GM18498 (cell line): ENCODE data around the gene SMYD2.
A peak's percentile ranks its signal among the peaks of the same experiment; 100 is the strongest.
"Not testable (repeated sequence)": the region's sequence is repeated elsewhere in the genome, so short reads cannot be mapped to it uniquely, and the experiment has no call there.

ENCODE experiments used
- ATAC-seq: cut with Tn5 transposase; IDR thresholded peaks from one replicate; pipeline ENCODE4 v1.9.1; 2021; ENCODE audit warnings: mild to moderate bottlenecking, moderate library complexity; ENCODE audit not compliant: unreplicated experiment

The SMYD2 gene

GRCh38 chr1:214271174-214271858 is 9.6 kb upstream of the SMYD2 start:
- ATAC-seq = no peak

GRCh38 chr1:214271995-214272731 is 8.8 kb upstream of the SMYD2 start:
- no peak for ATAC-seq

DNA sequence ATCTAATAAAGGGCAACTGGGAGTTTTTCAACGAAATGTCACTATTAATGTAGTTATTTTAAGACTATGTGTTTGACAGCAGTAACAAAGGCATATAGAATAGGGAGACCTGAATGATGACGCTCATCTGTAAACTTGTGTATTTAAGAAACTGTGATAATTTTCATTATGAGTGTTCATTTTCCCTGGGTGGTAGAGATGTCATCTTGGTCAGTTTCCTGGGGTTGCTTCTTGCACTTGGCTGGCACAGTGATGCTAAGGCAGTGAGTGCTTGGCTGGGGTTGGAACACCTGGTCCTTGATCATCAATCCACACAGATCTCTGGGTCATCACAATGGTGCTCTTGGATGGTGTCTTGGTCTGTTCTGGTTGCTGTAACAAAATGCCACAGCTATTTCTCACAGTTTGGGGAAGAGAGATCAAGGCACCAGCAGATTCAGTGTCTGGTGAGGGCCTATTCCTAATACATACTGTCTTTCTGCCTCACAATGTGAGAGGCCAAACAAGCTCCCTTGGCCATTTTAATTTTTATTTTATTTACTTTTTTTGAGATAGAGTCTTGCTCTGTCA is 7.9 kb upstream of the SMYD2 start:
- no peak for ATAC-seq

GRCh38 chr1:214275700-214276099 is 5.3 kb upstream of the SMYD2 start:
- not testable (repeated sequence) for ATAC-seq

DNA sequence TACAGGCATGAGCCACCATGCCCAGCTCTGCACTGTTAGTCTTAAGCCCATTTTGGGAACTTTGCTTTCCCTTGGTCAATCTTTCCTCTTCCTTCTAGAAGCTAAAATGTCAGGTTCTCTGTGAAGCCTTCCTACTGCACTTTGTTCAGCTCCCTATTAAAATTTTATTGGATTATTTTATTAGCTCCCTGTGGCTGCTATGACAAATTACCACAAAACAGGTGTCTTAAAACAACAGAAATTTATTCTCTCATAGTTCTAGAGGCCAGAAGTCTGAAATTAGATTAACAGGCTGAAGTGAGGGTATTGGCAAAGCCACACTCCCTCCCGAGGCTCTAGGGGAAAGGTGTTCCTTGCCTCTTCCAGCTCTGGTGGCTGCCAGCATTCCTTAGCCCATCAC is 4.2 kb upstream of the SMYD2 start:
- no peak for ATAC-seq

DNA sequence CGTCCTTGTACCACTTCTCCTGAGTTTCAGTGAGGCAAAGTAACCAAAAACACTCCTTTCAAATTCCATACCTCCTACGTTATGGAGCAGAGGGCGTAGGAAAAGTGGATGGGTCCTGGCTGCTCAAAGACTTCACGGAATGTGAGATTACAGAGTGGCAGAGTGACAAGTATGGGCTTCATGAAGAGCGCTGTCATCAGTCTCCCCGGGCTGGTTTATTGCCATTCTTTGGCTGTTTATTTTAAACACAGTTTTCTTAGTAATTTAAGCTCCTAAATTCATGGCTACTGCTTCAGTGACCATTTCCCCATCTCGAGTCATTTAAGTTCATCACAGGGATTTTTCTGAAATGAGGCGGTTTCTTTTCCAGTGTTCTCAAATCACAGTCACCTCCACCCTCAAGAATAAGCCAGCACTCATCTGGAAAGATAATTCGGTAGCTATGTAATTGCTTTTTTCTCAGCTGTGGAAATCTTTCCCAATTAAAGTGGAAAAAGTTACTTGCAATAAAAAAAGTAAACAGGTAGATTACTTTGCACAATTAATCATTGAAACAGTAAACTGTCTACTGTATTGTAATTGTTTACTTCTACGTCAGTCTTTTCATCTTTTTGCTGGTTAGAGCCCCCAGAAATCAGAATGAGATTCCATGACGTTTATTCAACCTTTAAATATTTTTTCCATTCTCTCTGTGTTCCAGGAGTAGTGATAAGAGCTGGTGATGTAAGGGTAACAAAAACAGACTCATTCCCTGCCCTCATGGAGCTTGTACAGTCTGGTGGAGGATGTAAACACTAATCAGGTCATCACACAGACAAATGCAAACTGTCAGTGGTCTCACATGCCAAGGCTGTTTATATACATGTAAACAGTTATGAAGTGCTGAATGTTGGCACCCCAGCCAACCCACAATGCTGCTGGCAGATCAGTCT is 3.0 kb upstream of the SMYD2 start:
- ATAC-seq = no peak

- peak; percentile 66 for ATAC-seq
These were observed 456 bp upstream of the SMYD2 start for GRCh38 chr1:214280386-214281020.

DNA sequence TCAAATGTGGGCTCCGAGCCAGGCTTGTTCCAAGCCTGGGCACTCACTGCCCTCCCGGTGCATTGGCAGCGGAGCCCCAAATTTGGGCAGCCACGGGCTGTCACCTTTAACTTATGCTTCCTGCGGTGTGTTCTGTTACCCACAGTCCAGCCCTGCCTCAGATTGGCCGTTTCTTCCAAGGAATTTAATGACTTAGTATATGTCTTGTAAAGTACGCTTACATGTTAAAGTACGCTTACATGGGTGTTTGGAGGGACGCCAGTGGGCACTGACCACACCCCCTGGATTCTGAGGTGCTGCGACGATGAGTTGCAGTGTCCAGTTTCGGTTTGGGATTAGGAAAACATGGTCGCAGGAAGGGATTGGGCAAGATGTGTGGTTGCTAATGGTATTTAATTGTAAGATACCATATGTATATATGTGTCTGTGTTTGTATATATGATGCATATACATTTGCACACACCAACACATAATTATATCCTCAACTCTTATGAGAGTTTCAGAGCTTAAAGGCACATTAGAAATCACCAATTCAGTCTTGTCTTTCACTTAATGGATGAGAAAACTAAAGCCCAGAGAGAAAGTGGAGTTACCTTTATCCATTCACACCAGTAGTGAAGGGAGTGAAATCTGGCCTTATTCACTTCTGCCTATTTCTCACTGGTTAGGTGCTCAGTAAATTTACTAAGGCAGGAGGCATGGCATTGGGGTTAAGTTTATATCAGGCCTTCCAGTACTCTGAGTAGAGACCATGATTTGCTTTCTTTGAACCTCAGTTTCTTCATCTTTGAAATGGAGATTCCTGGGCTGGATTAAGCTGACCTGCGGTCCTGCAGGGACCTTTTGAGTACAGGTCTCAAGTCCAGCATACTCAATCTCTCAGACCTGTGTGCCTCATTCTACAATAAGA is 1.0 kb downstream of the SMYD2 start:
- no peak for ATAC-seq

GRCh38 chr1:214282630-214283242 is 1.8 kb downstream of the SMYD2 start:
- ATAC-seq = no peak

DNA sequence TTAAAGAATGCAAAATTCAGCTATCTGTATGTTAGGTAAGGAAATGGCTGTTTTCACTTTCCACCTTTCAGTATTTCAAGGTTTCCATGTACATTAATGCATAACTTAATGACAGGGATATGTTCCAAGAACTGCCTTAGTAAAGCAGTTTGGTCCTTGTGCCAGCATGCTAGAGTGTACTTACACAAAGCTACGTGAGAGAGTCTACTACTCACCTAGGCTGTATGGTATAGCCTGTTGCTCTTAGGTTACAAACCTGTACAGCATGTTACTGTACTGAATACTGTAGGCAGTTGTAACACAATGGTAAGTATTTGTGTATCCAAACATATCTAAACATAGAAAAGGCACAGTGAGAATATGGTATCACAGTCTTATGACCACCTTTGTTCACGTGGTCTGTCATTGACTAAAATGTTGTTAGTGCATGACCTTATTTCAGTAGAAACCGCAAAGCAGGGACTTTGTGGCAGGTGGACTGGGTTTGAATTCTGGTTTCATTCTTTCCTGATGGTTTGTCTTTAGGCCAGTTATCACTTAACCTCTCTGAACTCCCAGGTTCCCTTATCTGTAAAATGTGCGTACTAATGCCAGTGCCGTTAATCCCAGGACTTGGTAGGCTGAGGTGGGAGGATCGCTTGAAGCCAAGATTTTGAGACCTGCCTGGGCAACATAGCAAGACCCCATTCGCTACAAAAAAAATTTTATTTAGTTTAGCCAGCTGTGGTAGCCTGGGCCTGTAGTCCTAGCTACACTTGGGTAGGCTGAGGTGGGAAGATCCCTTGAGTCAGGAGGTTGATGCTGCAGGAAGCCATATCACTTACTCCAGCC is 4.9 kb downstream of the SMYD2 start:
- ATAC-seq = no peak

DNA sequence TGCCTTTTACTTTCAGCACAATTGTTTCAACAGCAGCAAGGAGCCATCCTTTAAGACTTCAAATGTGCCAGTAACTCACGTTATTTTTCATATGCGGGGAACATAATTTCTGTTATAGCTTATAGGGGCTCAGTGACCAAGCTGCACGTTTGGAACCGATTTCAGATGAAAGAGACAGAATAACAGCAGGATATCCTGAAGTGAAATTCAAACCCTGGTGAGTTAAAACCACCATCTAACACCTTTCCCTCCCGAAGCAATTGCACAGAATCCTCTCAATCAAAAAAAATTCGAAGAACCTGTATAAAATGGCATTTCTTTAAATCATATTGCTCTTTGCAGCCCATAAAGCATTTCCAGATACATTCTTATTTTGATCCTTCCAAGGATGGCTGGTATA is 6.9 kb downstream of the SMYD2 start:
- no peak for ATAC-seq

GRCh38 chr1:214289574-214290272 is 8.8 kb downstream of the SMYD2 start:
- ATAC-seq = no peak

DNA sequence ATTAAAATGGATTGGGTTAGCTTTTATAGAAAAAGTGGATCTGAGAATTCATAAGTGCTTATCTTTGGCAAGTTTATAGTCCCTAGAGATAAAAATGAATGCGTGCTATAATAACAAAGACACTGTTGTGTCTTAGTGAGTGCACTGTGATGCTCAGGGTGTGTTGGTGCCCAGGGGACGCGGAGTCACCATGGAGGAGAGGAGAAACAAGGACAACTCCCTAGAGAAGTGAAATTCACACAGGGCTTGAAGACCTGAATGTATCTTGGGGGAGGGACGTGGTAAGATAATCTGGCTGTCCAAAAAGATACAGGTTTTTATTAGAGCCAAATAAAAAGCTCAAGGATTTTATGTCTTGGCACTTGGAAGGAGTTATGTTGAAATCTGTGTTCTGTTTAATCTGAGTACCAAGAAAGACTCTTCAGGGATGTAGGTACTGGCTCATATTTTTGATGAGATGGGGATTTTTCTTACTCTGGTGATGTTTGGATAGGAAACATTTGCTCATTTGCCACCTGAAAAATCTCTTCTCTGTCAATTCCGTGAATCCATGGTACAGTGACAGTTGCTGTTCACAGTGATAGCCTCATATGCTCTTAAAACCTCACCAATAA is 9.6 kb downstream of the SMYD2 start:
- no peak for ATAC-seq

DNA sequence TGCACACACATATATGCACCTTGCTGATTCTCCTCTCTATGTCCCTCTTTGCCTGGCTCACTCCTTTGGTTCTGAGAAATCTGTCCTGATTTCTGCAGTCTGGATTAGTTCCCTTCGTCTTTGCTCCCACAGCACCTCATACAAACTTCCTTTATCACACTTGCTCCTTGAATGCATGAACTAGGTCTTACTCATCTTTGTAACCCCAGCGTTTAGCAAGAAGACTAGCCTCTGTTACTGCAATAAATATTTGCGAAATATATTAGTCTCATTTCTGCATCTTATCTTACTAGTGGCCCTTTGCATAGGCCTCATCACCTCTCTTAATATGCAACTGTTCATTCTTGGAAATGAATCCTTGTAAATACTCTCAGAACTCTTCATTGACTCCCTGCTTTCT is 11.4 kb downstream of the SMYD2 start:
- no peak for ATAC-seq

DNA sequence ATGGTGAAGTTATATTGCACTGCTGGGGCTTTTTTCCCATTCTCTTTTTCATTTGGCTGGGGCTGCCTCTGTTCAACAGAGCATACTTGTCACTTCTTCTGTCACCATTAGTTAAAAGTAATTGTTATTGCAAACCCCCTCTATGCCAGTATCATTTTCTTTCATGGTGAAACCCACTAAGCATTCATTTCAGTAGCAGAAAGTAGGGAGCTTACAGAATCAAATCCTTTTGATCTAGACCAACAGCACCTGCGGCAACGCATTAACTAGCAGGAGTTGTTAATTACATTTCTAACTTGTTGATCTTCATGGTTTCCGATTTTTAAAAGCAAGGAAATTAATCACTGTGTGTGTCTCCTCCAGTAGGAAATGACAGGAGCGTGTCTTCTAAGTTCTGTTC is 15.0 kb downstream of the SMYD2 start:
- no peak for ATAC-seq

GRCh38 chr1:214296860-214297745 is 16.1 kb downstream of the SMYD2 start:
- no peak for ATAC-seq
